Measurements from ENCODE around the gene ADAM22. TPM values are rescaled to one million over a fixed set of nuclear protein-coding genes. Genes with fewer than 3 reads are reported as not detected.
A peak's percentile ranks its signal among the peaks of the same experiment; 100 is the strongest.
"Not testable (repeated sequence)": the region's sequence is repeated elsewhere in the genome, so short reads cannot be mapped to it uniquely, and the experiment has no call there.

ADAM22 gene
- total RNA-seq, 1 donor from 2014 or later: 0.27 TPM

GRCh38 chr7:88153378-88153777 lies 219.3 kb downstream of the ADAM22 start:
- no peak for DNase-seq (ENCODE audit: low read depth)

GRCh38 chr7:88155756-88156155 lies 221.7 kb downstream of the ADAM22 start:
- DNase-seq (ENCODE audit: low read depth): no peak

GRCh38 chr7:88156356-88156755 lies 222.3 kb downstream of the ADAM22 start:
- no peak for DNase-seq (ENCODE audit: low read depth)

DNA sequence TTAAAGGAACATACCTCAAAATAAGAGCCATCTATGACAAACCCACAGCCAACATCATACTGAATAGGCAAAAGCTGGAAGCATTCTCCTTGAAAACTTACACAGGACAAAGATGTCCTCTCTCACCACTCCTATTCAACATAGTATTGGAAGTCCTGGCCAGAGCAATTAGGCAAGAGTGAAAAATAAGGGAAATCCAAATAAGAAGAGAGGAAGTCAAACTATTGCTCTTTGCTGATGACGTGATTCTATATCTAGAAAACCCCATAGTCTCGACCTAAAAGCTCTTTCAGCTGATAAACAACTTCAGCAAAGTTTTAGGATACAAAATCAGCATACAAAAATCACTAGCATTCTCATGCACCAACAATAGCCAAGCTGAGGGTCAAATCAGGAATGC lies 225.7 kb downstream of the ADAM22 start:
- DNase-seq (ENCODE audit: low read depth): not testable (repeated sequence)

DNA sequence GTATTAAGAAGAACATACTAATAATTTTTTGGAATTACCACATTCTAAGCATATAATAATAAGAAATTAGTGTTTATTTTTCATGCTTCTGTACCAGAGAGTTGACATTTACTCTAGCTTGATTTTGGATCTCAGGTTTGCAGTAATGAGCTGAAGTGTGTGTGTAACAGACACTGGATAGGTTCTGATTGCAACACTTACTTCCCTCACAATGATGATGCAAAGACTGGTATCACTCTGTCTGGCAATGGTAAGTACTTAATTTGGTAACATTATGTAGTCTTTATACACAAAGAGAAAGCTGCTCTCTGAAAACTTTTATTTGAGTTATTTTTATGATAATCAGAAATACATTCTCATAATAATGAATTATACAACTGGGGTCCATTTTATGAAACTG lies 231.6 kb downstream of the ADAM22 start:
- no peak for DNase-seq (ENCODE audit: low read depth)

DNA sequence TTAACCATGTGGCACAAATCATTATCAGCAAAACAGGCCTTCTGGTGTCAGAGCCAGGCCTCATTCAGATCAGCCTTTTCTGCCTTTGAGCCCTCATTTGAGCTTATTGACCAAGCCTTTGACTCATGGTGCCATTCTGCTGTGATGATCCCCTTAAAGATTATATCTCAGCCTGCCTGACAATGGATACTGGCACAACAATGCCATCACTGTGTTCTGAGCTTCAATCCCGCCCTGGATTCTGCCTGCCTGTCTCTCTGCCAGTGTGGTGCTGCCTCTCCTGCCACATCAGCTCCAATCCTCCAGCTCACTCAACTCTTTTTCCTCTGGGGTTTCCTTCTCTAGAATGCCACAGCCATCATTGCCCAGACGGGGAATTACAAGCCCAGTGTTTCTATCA lies 233.2 kb downstream of the ADAM22 start:
- no peak for DNase-seq (ENCODE audit: low read depth)

GRCh38 chr7:88167721-88168120 lies 233.7 kb downstream of the ADAM22 start:
- DNase-seq (ENCODE audit: low read depth): no peak

DNA sequence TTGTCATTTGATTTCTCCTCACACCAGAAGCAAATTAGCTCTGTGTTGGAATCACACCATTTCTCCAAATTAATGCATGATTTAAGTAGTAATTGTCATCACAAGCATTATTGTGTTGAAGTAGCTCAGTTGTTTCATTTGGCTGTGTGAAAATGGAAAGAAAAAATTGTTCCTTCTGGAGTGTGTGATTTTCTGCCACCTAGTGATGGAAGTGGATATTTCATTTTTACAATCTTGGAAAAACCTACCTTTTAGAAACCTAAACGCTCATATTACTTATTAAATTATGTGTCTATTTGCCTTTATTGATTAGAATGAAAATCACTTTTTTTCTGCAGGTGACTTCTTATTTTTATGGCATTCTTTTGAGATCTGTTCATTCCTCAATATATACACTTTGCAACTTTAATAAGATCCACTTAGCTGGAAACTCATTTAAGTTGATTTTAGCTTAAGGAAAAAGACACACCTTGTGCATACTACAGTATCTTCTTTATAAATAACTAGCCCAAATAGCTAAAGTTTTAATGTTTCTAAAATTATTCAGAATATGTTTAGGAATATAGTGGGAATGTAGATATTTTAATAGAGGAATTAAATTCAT lies 235.8 kb downstream of the ADAM22 start:
- peak; percentile 46 for DNase-seq (ENCODE audit: low read depth)

DNA sequence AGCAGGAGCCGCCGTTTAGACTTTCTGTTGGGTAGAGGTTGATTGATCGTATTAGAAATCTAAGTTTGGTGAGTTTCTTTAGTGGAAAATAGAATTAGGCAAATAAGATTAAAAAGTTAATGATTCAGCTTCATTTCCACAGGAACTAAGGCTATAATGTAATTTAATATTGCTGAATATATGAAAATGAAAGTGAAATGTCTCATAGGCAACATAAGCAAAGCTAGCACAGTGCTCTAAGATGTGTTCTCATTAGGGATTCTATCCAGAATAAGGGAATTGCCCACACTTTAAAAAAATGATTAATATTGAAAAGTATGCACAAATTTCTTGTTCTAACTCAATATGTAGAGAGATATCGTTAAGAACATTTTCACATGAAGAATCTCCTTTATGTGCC lies 238.8 kb downstream of the ADAM22 start:
- no peak for DNase-seq (ENCODE audit: low read depth)

- DNase-seq (ENCODE audit: low read depth): no peak
Observed at GRCh38 chr7:88176190-88176589, 242.1 kb downstream of the ADAM22 start.

- DNase-seq (ENCODE audit: low read depth): no peak
Observed at GRCh38 chr7:88183051-88183450, 249.0 kb downstream of the ADAM22 start.

DNA sequence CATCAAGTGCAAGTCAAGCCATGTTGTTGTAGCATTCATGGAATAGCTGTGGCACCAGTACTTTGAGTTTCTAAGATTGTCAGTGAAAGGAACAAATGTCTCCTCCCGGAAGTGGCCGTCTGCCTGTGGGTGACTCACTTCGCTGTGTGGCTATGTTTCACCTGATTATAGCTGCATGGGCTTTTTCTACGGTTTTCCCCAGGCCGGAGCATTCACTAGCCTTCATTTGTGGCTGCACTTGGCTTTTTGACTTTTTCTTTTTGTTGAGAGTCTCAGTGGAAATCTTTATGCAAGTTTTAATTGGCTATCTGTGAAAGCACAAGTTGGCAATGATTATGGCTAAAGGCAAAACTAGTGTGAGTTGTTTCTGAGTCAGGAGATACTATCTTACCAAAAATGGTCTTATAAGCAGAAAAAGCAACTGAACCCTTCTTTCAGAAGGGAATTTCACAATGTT lies 250.8 kb downstream of the ADAM22 start:
- DNase-seq (ENCODE audit: low read depth): peak; percentile 86

DNA sequence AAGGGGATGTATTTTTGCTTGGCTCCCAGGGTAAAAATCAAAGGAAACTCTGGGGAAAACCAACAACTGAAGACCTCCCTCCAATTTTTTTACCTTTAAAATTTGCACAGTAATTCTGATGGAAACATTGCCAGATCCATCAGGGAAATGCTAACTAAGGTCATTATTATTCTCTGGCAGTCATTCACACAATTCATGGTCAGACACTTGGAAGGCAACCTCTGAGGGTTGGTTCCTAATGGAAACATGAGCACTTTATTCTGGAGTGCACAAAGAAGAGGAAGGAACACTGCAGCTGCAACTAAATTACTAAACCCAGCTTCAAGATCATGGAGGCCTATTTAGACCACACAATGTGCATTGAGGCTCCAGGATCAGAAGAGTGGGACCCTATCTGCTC lies 251.6 kb downstream of the ADAM22 start:
- DNase-seq (ENCODE audit: low read depth): peak; percentile 16

GRCh38 chr7:88191911-88192310 lies 257.9 kb downstream of the ADAM22 start:
- no peak for DNase-seq (ENCODE audit: low read depth)

DNA sequence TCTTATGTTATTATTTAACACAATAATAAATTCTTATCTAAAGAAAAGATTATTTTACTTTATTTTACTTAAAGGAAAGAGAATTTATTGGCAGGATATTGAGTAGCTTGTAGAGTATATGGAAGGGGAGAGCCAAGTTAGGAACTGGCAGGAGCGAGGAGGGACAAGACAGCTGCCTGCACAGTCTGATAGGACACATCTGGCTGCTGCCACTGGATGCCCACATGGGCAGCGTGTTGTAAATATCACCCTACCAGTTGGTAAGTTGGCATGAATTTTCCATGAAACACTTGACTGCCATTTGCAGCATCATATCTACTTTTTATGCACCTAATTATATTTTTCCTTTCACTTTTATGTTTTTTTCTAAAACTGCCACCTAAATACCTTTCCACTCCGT lies 266.2 kb downstream of the ADAM22 start:
- no peak for DNase-seq (ENCODE audit: low read depth)

- peak; percentile 26 for DNase-seq (ENCODE audit: low read depth)
Observed at GRCh38 chr7:88200789-88201188, 266.7 kb downstream of the ADAM22 start.

DNA sequence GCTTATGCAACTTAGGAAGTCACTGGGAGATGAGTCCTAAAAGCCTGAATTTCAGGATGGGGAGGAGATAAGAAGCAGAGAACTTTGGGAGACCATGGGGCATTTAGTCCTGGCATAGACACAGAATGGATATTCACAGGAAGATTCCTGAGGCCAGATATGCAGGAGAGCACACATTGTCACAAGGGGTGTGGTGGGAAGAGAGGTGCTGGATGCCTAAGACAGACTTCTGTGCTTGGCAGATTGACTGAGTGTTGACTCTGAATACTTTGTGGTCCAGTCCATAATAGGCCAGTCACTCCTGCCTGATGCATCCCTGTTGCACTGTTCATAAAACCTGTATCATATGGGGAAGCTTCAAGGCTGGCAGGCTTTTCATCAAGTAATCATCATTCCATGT lies 267.3 kb downstream of the ADAM22 start:
- DNase-seq (ENCODE audit: low read depth): no peak

DNA sequence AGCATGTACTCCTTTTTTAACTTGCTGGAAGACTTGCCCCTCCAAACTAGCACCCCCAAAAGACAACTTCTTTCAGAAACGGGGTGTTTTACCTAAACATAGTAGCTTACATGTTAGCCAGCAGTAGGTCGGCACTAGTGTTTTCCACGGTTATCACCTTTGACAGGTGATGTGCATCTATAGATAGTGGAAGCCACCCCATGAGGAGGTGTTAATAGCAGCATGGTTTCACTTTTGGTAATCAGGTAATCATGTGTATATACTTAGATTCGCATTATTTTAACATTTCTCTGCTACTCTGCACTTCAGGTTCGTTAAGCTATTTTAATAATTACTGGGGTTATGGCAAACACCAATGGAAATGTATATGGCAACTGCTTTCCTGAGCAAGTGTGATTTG lies 268.2 kb downstream of the ADAM22 start:
- no peak for DNase-seq (ENCODE audit: low read depth)

DNA sequence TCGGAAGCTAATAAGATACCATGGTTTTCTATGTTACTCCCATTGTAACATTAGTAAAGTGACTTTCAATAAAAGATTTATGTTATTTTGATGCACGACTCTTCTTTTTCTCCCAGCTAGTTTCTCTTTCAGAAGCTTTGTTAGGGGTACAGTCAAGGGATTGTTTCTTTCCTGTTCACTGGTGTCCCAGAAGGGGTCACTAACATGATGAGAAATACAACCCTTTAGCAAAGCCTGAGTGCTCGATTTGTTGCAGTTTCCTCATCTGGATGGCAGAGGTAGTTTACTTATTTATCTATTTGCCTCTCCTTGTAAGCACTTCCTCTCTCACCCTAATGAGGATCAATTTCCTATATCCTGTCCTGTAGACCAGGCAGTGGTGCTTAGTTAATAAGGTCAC lies 268.7 kb downstream of the ADAM22 start:
- no peak for DNase-seq (ENCODE audit: low read depth)

- no peak for DNase-seq (ENCODE audit: low read depth)
Observed at GRCh38 chr7:88203401-88203800, 269.4 kb downstream of the ADAM22 start.

DNA sequence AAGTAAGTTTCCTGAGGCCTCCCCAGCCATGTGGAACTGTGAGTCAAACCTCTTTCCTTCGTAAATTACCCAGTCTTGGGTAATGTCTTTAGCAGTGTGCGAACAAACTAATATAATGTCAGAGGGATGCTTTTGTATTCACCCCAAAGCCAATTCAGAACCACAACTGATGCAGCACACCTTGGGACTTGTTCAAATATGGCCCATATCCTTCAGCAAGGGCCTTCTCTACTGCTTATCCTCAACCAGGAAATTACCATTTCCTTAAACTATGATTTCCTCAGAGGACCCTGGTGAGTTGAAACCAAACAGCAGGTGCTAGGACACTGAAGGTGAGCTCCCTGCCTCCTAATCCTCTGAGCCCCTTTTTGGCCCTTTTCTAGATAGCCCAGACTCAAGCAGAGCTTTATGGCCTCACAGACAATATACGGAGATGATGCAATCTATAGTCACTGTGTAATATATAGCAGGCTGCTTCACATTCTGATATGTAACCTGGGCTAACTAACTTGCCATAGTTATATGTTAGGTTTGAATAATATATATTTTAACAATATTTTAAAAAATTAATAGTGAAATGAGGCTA lies 270.6 kb downstream of the ADAM22 start:
- no peak for DNase-seq (ENCODE audit: low read depth)

GRCh38 chr7:88205179-88205578 lies 271.1 kb downstream of the ADAM22 start:
- DNase-seq (ENCODE audit: low read depth): no peak

- no peak for DNase-seq (ENCODE audit: low read depth)
Observed at GRCh38 chr7:88206254-88206653, 272.2 kb downstream of the ADAM22 start.

Data from myocyte (in vitro differentiated cells).